SH-SY5Y (cell line): ENCODE data around the gene ZHX3.

ENCODE experiments used
- GATA2 ChIP-seq: IDR thresholded peaks from 2 replicates; pipeline ENCODE4 v1.6.1; 2011; ENCODE audit warnings: mild to moderate bottlenecking, low read depth, low read length
- GATA3 ChIP-seq: IDR thresholded peaks from 2 replicates; pipeline ENCODE4 v1.6.1; 2011; ENCODE audit warnings: low read depth, mild to moderate bottlenecking, low read length, moderate library complexity

DNA sequence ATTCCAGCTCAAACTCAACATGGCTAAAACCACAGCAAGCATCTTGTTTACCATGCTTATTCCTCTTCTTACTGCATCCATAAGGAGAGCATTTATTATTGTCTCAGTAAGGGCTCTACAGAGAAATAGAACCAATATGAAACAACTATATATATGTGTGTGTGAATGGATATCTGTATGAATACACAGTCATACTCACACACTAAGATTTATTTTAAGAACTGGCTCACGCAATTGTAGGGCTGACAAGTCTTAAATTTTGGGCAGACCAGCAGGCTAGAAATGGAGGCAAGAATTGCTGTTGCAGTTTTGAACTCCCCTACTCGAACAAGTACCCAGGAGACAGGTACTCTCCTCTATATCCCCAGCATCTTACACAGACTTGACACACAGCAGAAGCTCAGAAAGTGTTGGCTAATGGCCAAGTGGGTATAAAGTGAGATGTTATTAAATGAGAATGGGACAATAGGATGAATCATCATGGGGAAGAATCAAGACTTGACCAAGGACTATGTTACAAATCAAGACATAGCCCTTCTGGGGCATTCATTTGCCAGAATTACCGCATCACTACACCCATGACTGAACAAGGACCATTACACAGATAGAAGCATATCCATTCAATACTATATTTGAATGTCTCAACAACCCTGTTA, 13.0 kb downstream of the ZHX3 start:
- TF ChIP-seq GATA2 (no peak), GATA3 (no peak)
